Frontal cortex (tissue), 4 donors: ENCODE data around the gene TBC1D3I. TPM values are rescaled to one million over a fixed set of nuclear protein-coding genes. Genes with fewer than 3 reads are reported as not detected.
"Not testable (repeated sequence)": the region's sequence is repeated elsewhere in the genome, so short reads cannot be mapped to it uniquely, and the experiment has no call there.

ENCODE experiments used
- DNase-seq, 2 donors: peaks; one replicate each; pipeline ENCODE4 v3.0.0; 2012; ENCODE audit warnings: low spot score in 2 of 2
- FAIRE-seq: peaks from 2 replicates; lab custom pipeline; 2012; peaks lifted over from hg19 to GRCh38; lab: Jason Lieb, UNC
- total RNA-seq: library from RNA; depleted of rRNA; stranded (reverse); fragments of >200 nt; gene quantifications from one replicate; pipeline ENCODE4 v1.2.3, GENCODE V29; 2014
- donor health status: control.
- donor health status: control.
- donor health status: control.

Gene TBC1D3I
- total RNA-seq = under 0.01 TPM

GRCh38 chr17:36264470-36264869, at the start of gene TBC1D3I:
Gene TBC1D3I, minus strand, starts transcription at chr17:36264570. Its CDS starts 1,585 bp downstream, at chr17:36262985.
- not testable (repeated sequence) for FAIRE-seq, DNase-seq

- FAIRE-seq, DNase-seq: not testable (repeated sequence)
Observed at GRCh38 chr17:36295161-36295560, 30.8 kb upstream of the TBC1D3I start.

GRCh38 chr17:36289965-36290612, 25.7 kb upstream of the TBC1D3I start:
- not testable (repeated sequence) for FAIRE-seq, DNase-seq

- DNase-seq, FAIRE-seq: not testable (repeated sequence)
Observed at GRCh38 chr17:36284219-36284618, 19.8 kb upstream of the TBC1D3I start.

GRCh38 chr17:36283256-36283655, 18.9 kb upstream of the TBC1D3I start:
- FAIRE-seq, DNase-seq: not testable (repeated sequence)

GRCh38 chr17:36242046-36242445, 22.3 kb downstream of the TBC1D3I start:
- DNase-seq, FAIRE-seq: not testable (repeated sequence)

GRCh38 chr17:36229644-36230043, 34.7 kb downstream of the TBC1D3I start:
- FAIRE-seq, DNase-seq: not testable (repeated sequence)

- not testable (repeated sequence) for DNase-seq, FAIRE-seq
Observed at GRCh38 chr17:36222967-36223366, 41.4 kb downstream of the TBC1D3I start.

GRCh38 chr17:36221581-36222100, 42.7 kb downstream of the TBC1D3I start:
- not testable (repeated sequence) for DNase-seq, FAIRE-seq

- DNase-seq, FAIRE-seq: not testable (repeated sequence)
Observed at GRCh38 chr17:36220737-36221580, 43.4 kb downstream of the TBC1D3I start.

- not testable (repeated sequence) for DNase-seq, FAIRE-seq
Observed at GRCh38 chr17:36219556-36219955, 44.8 kb downstream of the TBC1D3I start.

- DNase-seq, FAIRE-seq: not testable (repeated sequence)
Observed at GRCh38 chr17:36215406-36216308, 48.7 kb downstream of the TBC1D3I start.

- DNase-seq = no peak
- no peak for FAIRE-seq
Observed at GRCh38 chr17:36214918-36215317, 49.5 kb downstream of the TBC1D3I start.

- DNase-seq (no peak), FAIRE-seq (no peak)
Observed at GRCh38 chr17:36213695-36214094, 50.7 kb downstream of the TBC1D3I start.

- no peak for FAIRE-seq
- DNase-seq = no peak
Observed at GRCh38 chr17:36212966-36213365, 51.4 kb downstream of the TBC1D3I start.

- FAIRE-seq (no peak), DNase-seq (no peak)
Observed at GRCh38 chr17:36212272-36212605, 52.1 kb downstream of the TBC1D3I start.

GRCh38 chr17:36211484-36212271, 52.7 kb downstream of the TBC1D3I start:
- not testable (repeated sequence) for FAIRE-seq, DNase-seq

GRCh38 chr17:36210439-36211211, 53.7 kb downstream of the TBC1D3I start, which contains the start of gene CCL4L2:
Gene CCL4L2, plus strand, starts transcription at chr17:36211063.
- DNase-seq, FAIRE-seq: not testable (repeated sequence)
